ENCODE results near the gene ZBTB7C.

ZBTB7C gene

GRCh38 chr18:48133671-48134251 is 275.4 kb downstream of the ZBTB7C start:
- DNase-seq: no peak

- DNase-seq: no peak
Measured at GRCh38 chr18:48132797-48133655, 276.2 kb downstream of the ZBTB7C start.

- no peak for DNase-seq
Measured at GRCh38 chr18:48131042-48131441, 278.1 kb downstream of the ZBTB7C start.

GRCh38 chr18:48129621-48130082 is 279.5 kb downstream of the ZBTB7C start:
- no peak for DNase-seq

- DNase-seq: no peak
Measured at GRCh38 chr18:48127606-48128005, 281.6 kb downstream of the ZBTB7C start.

- no peak for DNase-seq
Measured at GRCh38 chr18:48126240-48126639, 282.9 kb downstream of the ZBTB7C start.

- DNase-seq: no peak
Measured at GRCh38 chr18:48125724-48126123, 283.5 kb downstream of the ZBTB7C start.

GRCh38 chr18:48124857-48125626 is 284.1 kb downstream of the ZBTB7C start:
- DNase-seq: no peak

GRCh38 chr18:48123941-48124340 is 285.2 kb downstream of the ZBTB7C start:
- DNase-seq: no peak

GRCh38 chr18:48123324-48123723 is 285.9 kb downstream of the ZBTB7C start:
- no peak for DNase-seq

GRCh38 chr18:48122816-48123215 is 286.4 kb downstream of the ZBTB7C start:
- no peak for DNase-seq

- DNase-seq: no peak
Measured at GRCh38 chr18:48122376-48122775, 286.8 kb downstream of the ZBTB7C start.

- no peak for DNase-seq
Measured at GRCh38 chr18:48121752-48122151, 287.4 kb downstream of the ZBTB7C start.

GRCh38 chr18:48119204-48119603 is 290.0 kb downstream of the ZBTB7C start:
- no peak for DNase-seq

GRCh38 chr18:48116873-48117630 is 292.1 kb downstream of the ZBTB7C start:
- no peak for DNase-seq

- no peak for DNase-seq
Measured at GRCh38 chr18:48116017-48116416, 293.2 kb downstream of the ZBTB7C start.

- DNase-seq: no peak
Measured at GRCh38 chr18:48113691-48114090, 295.5 kb downstream of the ZBTB7C start.

GRCh38 chr18:48111587-48111986 is 297.6 kb downstream of the ZBTB7C start:
- DNase-seq: no peak

- no peak for DNase-seq
Measured at GRCh38 chr18:48110797-48111196, 298.4 kb downstream of the ZBTB7C start.

GRCh38 chr18:48109961-48110493 is 299.2 kb downstream of the ZBTB7C start:
- DNase-seq: no peak

- no peak for DNase-seq
Measured at GRCh38 chr18:48108136-48108535, 301.0 kb downstream of the ZBTB7C start.

- no peak for DNase-seq
Measured at GRCh38 chr18:48106976-48107781, 302.0 kb downstream of the ZBTB7C start.
